ENCODE results near the gene RO60. TPM values are rescaled to one million over a fixed set of nuclear protein-coding genes. Genes with fewer than 3 reads are reported as not detected.

The RO60 gene
- total and polyA plus RNA-seq, 2 of the 4 experiments (the other 2 are of a cell fraction): 10.9 to 161 TPM

DNA sequence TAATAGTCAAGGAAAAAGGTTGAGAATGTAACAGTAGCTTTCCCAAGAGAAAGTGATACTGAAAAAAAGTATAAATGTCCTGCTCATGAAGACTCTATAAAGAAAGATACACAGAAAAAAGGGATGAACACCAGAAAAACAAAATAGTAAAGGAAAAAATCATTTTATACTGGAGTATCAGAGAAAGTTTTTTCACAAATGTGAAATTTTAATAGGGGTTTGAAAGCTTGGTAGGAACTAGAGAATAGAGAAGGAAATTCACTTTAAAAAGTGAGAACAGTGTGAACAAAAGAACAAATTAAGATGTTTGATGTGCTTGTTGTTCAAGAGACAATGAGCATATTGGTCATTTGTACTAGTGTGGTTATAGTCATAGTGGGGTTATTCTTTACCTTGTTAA, 25.8 kb upstream of the RO60 start:
- Histone ChIP-seq H2AFZ (replicated peaks; ENCODE audit: low read length, poor library complexity) (no peak overlapping the region), H2AK5ac (ENCODE audit: low read depth, low read length) (no peak overlapping the region), H2AK9ac (replicated peaks; ENCODE audit: low read depth, low read length, poor library complexity) (no peak overlapping the region), H3K23ac (ENCODE audit: low read depth, low read length) (no peak overlapping the region), H3K9me1 (ENCODE audit: insufficient read depth, low read length) (no peaks in the 10 kb centered on the region), H3K9ac (ENCODE audit: low read depth, low read length) (no peak overlapping the region), H3K56ac (ENCODE audit: extremely low read depth, insufficient read depth, low read length) (no peak overlapping the region), H3K4me2 (ENCODE audit: low read depth, low read length) (no peak overlapping the region), H3K27ac (ENCODE audit: insufficient read depth, low read length) (no peak overlapping the region), H2BK120ac (ENCODE audit: low read depth, low read length) (no peak overlapping the region), H2BK5ac (ENCODE audit: low read depth, low read length, poor library complexity, severe bottlenecking) (no peak overlapping the region), H4K5ac (ENCODE audit: low read depth, low read length) (no peak overlapping the region), H3K36me3 (ENCODE audit: control insufficient read depth, insufficient read depth, low read length) (no peaks in the 10 kb centered on the region), H3K79me1 (ENCODE audit: low read depth in 1 of 2, low read length in 2 of 2) (peaks cover 6 to 9% of the 10 kb centered on the region in 2 experiments; a peak in 3 of 4 replicates), H3K4me1 (ENCODE audit: control insufficient read depth, insufficient read depth, low read length) (no peaks in the 10 kb centered on the region), H3K9me3 (ENCODE audit: control insufficient read depth, insufficient read depth, low read length) (no peaks in the 10 kb centered on the region), H2BK20ac (ENCODE audit: low read depth, low read length) (no peak overlapping the region), H4K20me1 (ENCODE audit: insufficient read depth, low read length) (no peaks in the 10 kb centered on the region), H2BK15ac (ENCODE audit: low read depth, low read length) (no peak overlapping the region), H3K4ac (ENCODE audit: low read depth, low read length) (no peak overlapping the region), H3K18ac (ENCODE audit: low read depth, low read length) (no peak overlapping the region), H4K8ac (ENCODE audit: low read depth in 2 of 2, low read length in 2 of 2) (no peak overlapping the region), H3K14ac (replicated peaks; ENCODE audit: low read depth, low read length) (no peak overlapping the region), H3K27me3 (ENCODE audit: control insufficient read depth, insufficient read depth, low read length) (no peaks in the 10 kb centered on the region), H4K91ac (ENCODE audit: insufficient read depth, low read depth, low read length) (no peak overlapping the region), H3K4me3 (ENCODE audit: insufficient read depth, low read depth, low read length) (no peak overlapping the region)
- no TSS peak for BruUV-seq (replicated peaks)
- intact Hi-C loops (cut with micrococcal nuclease): loop anchor here (5.0 kb wide), 1 partner anchor 561 kb away; no protein-coding TSS in a partner anchor
- TF ChIP-seq, protein P1, sequence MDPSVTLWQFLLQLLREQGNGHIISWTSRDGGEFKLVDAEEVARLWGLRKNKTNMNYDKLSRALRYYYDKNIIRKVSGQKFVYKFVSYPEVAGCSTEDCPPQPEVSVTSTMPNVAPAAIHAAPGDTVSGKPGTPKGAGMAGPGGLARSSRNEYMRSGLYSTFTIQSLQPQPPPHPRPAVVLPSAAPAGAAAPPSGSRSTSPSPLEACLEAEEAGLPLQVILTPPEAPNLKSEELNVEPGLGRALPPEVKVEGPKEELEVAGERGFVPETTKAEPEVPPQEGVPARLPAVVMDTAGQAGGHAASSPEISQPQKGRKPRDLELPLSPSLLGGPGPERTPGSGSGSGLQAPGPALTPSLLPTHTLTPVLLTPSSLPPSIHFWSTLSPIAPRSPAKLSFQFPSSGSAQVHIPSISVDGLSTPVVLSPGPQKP (IDR thresholded peaks at IDR 0.05; ENCODE audit: borderline replicate concordance, low read depth, low read length): no peak
- no peak for TF ChIP-seq RCOR1 (IDR thresholded peaks at IDR 0.05; ENCODE audit: insufficient replicate concordance, low read length)
- TF ChIP-seq CEBPB (IDR thresholded peaks at IDR 0.05; ENCODE audit: low read depth, low read length): no peak
- TF ChIP-seq RAD21 (IDR thresholded peaks at IDR 0.05; ENCODE audit: low read length): no peak
- no peak for TF ChIP-seq MAZ (IDR thresholded peaks at IDR 0.05; ENCODE audit: borderline replicate concordance, low read depth, low read length)
- TF ChIP-seq FOS (IDR thresholded peaks at IDR 0.05; ENCODE audit: low read depth, low read length): no peak
- no peak for TF ChIP-seq CTCF (conservative IDR thresholded peaks at IDR 0.05; ENCODE audit: low read depth, low read length)
- TF ChIP-seq MXI1 (IDR thresholded peaks at IDR 0.05; ENCODE audit: borderline replicate concordance, low read depth, low read length): no peak
- TF ChIP-seq POLR2A (IDR thresholded peaks at IDR 0.05; ENCODE audit: low read depth, low read length): no peak
- TF ChIP-seq NFE2L2 (IDR thresholded peaks at IDR 0.05; ENCODE audit: low read depth, low read length): no peak
- no peak for TF ChIP-seq MAFK (IDR thresholded peaks at IDR 0.05; ENCODE audit: low read depth, low read length)
- TF ChIP-seq USF2 (IDR thresholded peaks at IDR 0.05; ENCODE audit: low read depth, low read length): no peak
- DNase-seq (no peak), ATAC-seq (ENCODE audit: low read depth) (no peak)
- dilution Hi-C loops (cut with HindIII; ENCODE audit: low sequenced_read_pairs, unreplicated experiment): no loop called here
- ChIA-PET CTCF (no interaction called here), POLR2A (ENCODE audit: unreplicated experiment) (no interaction called here)
- in situ Hi-C loops (cut with MboI; ENCODE audit: low sequenced_read_pairs): no loop called here
